ENCODE data around the gene CRADD. TPM values are rescaled to one million over a fixed set of nuclear protein-coding genes. Genes with fewer than 3 reads are reported as not detected.

The CRADD gene
- total and polyA plus RNA-seq, 2 donors (not counting 1 experiment from before 2014, with no cell fraction given), result 5.8 to 15.1 TPM

GRCh38 chr12:93634416-93634815, 42.8 kb upstream of the CRADD start:
- H3K4me3 Mint-ChIP-seq, result no peak overlapping the region
- no peak overlapping the region for H2AFZ ChIP-seq (ENCODE audit: insufficient read depth, low read depth, low read length, poor library complexity, severe bottlenecking)
- H3K4me2 ChIP-seq (replicated peaks; ENCODE audit: low read depth, low read length, poor library complexity, severe bottlenecking), result no peak overlapping the region
- peaks cover 0 to 6% (median 0%) of the 10 kb centered on the region in 4 experiments for H3K27me3 ChIP-seq (replicated peaks in 1 of 4; ENCODE audit: control extremely low read depth in 1 of 4, control insufficient read depth in 3 of 4, insufficient read depth in 4 of 4, low read length in 3 of 4)
- H3K27ac Mint-ChIP-seq, result no peak overlapping the region
- ATAC-seq (ENCODE audit: low read depth) (no peak), DNase-seq (no peak)
- H3K27ac ChIP-seq (ENCODE audit: low read length in 2 of 2), result no peak overlapping the region
- H3K36me3 ChIP-seq (replicated peaks in 1 of 2; ENCODE audit: control extremely low read depth in 1 of 2, control insufficient read depth in 1 of 2, extremely low read depth in 1 of 2, insufficient read depth in 2 of 2, low read length in 1 of 2), result no peaks in the 10 kb centered on the region
- WGBS (ENCODE audit: insufficient coverage), result 100% methylated on average over 1 of the region's 3 CpGs
- ChIA-PET CTCF (interaction anchor here (0.8 kb wide), 1 partner anchor 9 kb away, joined by 3 read pairs; no protein-coding TSS in a partner anchor), POLR2A (no interaction called here)
- intact Hi-C loops (cut with micrococcal nuclease), result no loop called here
- no peaks in the 10 kb centered on the region for H3K9me3 Mint-ChIP-seq (ENCODE audit: insufficient read depth)
- H4K20me1 ChIP-seq (ENCODE audit: control insufficient read depth, insufficient read depth, low read length, poor library complexity, severe bottlenecking), result no peaks in the 10 kb centered on the region
- no peaks in the 10 kb centered on the region for H3K4me1 ChIP-seq (ENCODE audit: control insufficient read depth in 2 of 2, insufficient read depth in 2 of 2, low read length in 2 of 2)
- no peak overlapping the region for H3K9ac ChIP-seq (ENCODE audit: low read length)
- H3K27me3 Mint-ChIP-seq, result peaks cover 13% of the 10 kb centered on the region
- no peaks in the 10 kb centered on the region for H3K79me2 ChIP-seq (ENCODE audit: control insufficient read depth, insufficient read depth, low read length)
- H3K9me3 ChIP-seq (ENCODE audit: control extremely low read depth in 1 of 3, control insufficient read depth in 2 of 3, insufficient read depth in 1 of 3, low read length in 2 of 3), result peaks cover 0 to 7% (median 6%) of the 10 kb centered on the region in 3 donors
- TF ChIP-seq EZH2 (IDR thresholded peaks at IDR 0.05; ENCODE audit: borderline replicate concordance, insufficient read depth, low read depth, low read length, poor library complexity, severe bottlenecking), result no peak
- TF ChIP-seq CTCF (IDR thresholded peaks at IDR 0.05), result no peak
- no peaks in the 10 kb centered on the region for H3K4me1 Mint-ChIP-seq
- no peak overlapping the region for H3K4me3 ChIP-seq (ENCODE audit: control extremely low read depth in 1 of 5, extremely low read depth in 1 of 5, insufficient read depth in 1 of 5, low read depth in 2 of 5, low read length in 4 of 5)

GRCh38 chr12:93636708-93637107, 40.5 kb upstream of the CRADD start:
- H3K36me3 ChIP-seq (replicated peaks in 1 of 2; ENCODE audit: control extremely low read depth in 1 of 2, control insufficient read depth in 1 of 2, extremely low read depth in 1 of 2, insufficient read depth in 2 of 2, low read length in 1 of 2), result no peaks in the 10 kb centered on the region
- no peak overlapping the region for H3K4me3 Mint-ChIP-seq
- no peak overlapping the region for H3K27ac ChIP-seq (ENCODE audit: low read length in 2 of 2)
- DNase-seq (no peak), ATAC-seq (ENCODE audit: low read depth) (no peak)
- no peaks in the 10 kb centered on the region for H3K9me3 Mint-ChIP-seq (ENCODE audit: insufficient read depth)
- H3K27me3 ChIP-seq (replicated peaks in 1 of 4; ENCODE audit: control extremely low read depth in 1 of 4, control insufficient read depth in 3 of 4, insufficient read depth in 4 of 4, low read length in 3 of 4), result peaks cover 0 to 6% (median 0%) of the 10 kb centered on the region in 4 experiments
- TF ChIP-seq CTCF (IDR thresholded peaks at IDR 0.05) (no peak), EZH2 (IDR thresholded peaks at IDR 0.05; ENCODE audit: borderline replicate concordance, insufficient read depth, low read depth, low read length, poor library complexity, severe bottlenecking) (no peak)
- no CpG with 5 or more reads among the region's 2 CpGs for WGBS (ENCODE audit: insufficient coverage)
- no peaks in the 10 kb centered on the region for H3K4me1 ChIP-seq (ENCODE audit: control insufficient read depth in 2 of 2, insufficient read depth in 2 of 2, low read length in 2 of 2)
- peaks cover 0 to 7% (median 6%) of the 10 kb centered on the region in 3 donors for H3K9me3 ChIP-seq (ENCODE audit: control extremely low read depth in 1 of 3, control insufficient read depth in 2 of 3, insufficient read depth in 1 of 3, low read length in 2 of 3)
- H2AFZ ChIP-seq (ENCODE audit: insufficient read depth, low read depth, low read length, poor library complexity, severe bottlenecking), result no peak overlapping the region
- ChIA-PET POLR2A (no interaction called here), CTCF (no interaction called here)
- no peaks in the 10 kb centered on the region for H3K79me2 ChIP-seq (ENCODE audit: control insufficient read depth, insufficient read depth, low read length)
- H3K4me1 Mint-ChIP-seq, result no peaks in the 10 kb centered on the region
- H3K9ac ChIP-seq (ENCODE audit: low read length), result no peak overlapping the region
- peaks cover 21% of the 10 kb centered on the region for H3K27me3 Mint-ChIP-seq
- no peak overlapping the region for H3K27ac Mint-ChIP-seq
- intact Hi-C loops (cut with micrococcal nuclease), result no loop called here
- no peak overlapping the region for H3K4me3 ChIP-seq (ENCODE audit: control extremely low read depth in 1 of 5, extremely low read depth in 1 of 5, insufficient read depth in 1 of 5, low read depth in 2 of 5, low read length in 4 of 5)
- no peaks in the 10 kb centered on the region for H4K20me1 ChIP-seq (ENCODE audit: control insufficient read depth, insufficient read depth, low read length, poor library complexity, severe bottlenecking)
- H3K4me2 ChIP-seq (replicated peaks; ENCODE audit: low read depth, low read length, poor library complexity, severe bottlenecking), result no peak overlapping the region
